Kidney epithelial cell (primary cell): ENCODE data around the gene NTM. TPM values are rescaled to one million over a fixed set of nuclear protein-coding genes. Genes with fewer than 3 reads are reported as not detected.

Experiments used
- DNase-seq: peaks from one replicate; pipeline ENCODE4 v3.0.0-alpha.2; 2010; ENCODE audit warnings: low read depth
- H3K27me3 ChIP-seq: 2 replicates; pipeline ENCODE4 v1.6.0; 2011; ENCODE audit warnings: low read length; ENCODE audit not compliant: control insufficient read depth, insufficient read depth
- H3K36me3 ChIP-seq: 2 replicates; pipeline ENCODE4 v1.5.1; 2011; ENCODE audit warnings: low read length; ENCODE audit not compliant: control insufficient read depth, insufficient read depth
- H3K4me3 ChIP-seq: 2 replicates; pipeline ENCODE4 v1.5.1; 2011; ENCODE audit warnings: low read depth, mild to moderate bottlenecking, control low read depth, low read length
- total RNA-seq: library from RNA; depleted of rRNA; stranded (reverse); fragments of >200 nt; gene quantifications from 2 replicates; pipeline ENCODE4 v1.2.3, GENCODE V29; 2015
- TF ChIP-seq, protein P1 (sequence below): IDR thresholded peaks from 2 replicates; pipeline ENCODE4 v1.5.1; 2011; ENCODE audit warnings: mild to moderate bottlenecking, moderate library complexity, low read length, control low read depth, inconsistent platforms; ENCODE audit not compliant: insufficient read depth, poor library complexity, severe bottlenecking

The NTM gene
- total RNA-seq, 1 donor from 2014 or later = 111 TPM

DNA sequence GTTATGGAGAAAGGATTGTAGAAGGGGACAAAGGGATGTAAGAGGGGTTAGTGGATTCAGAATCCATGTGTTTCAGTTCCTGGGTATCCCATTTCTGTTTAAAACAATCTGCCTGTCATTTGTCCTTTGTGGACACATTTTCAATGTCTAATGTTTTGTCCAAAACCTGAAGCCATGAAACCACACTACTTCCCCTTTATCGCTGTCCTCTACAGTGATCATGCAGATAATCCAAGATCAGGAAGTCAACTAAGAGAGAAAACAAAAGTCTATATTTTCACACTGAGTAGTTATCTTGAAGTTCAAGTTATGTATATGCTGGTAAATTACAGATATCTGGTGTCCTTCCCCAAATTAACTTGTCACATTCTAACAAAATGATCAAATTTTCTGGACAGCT, 457.0 kb downstream of the NTM start:
- no peak for DNase-seq
- Histone ChIP-seq H3K36me3 (no peaks in the 10 kb centered on the region), H3K27me3 (no peaks in the 10 kb centered on the region), H3K4me3 (no peak overlapping the region)
- TF ChIP-seq, protein P1, sequence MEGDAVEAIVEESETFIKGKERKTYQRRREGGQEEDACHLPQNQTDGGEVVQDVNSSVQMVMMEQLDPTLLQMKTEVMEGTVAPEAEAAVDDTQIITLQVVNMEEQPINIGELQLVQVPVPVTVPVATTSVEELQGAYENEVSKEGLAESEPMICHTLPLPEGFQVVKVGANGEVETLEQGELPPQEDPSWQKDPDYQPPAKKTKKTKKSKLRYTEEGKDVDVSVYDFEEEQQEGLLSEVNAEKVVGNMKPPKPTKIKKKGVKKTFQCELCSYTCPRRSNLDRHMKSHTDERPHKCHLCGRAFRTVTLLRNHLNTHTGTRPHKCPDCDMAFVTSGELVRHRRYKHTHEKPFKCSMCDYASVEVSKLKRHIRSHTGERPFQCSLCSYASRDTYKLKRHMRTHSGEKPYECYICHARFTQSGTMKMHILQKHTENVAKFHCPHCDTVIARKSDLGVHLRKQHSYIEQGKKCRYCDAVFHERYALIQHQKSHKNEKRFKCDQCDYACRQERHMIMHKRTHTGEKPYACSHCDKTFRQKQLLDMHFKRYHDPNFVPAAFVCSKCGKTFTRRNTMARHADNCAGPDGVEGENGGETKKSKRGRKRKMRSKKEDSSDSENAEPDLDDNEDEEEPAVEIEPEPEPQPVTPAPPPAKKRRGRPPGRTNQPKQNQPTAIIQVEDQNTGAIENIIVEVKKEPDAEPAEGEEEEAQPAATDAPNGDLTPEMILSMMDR = no peak

DNA sequence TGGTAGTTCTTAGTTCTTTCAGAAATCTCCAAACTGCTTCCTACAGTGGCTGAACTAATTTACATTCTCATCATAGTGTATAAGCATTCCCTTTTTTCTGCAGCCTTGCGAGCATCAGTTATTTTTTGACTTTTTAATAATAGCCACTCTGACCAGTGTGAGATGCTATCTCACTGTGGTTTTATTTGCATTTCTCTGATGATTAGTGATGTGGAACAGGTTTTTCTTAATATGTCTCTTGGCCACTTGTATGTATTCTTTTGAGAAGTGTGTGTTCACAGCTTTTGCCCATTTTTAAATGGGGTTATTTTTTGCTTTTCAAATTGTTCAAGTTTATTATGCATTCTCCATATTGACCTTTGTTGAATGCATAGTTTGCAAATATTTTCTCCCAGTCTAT, 459.3 kb downstream of the NTM start:
- no peak for DNase-seq
- TF ChIP-seq, protein P1 = no peak
- Histone ChIP-seq H3K36me3 (no peaks in the 10 kb centered on the region), H3K4me3 (no peak overlapping the region), H3K27me3 (no peaks in the 10 kb centered on the region)

DNA sequence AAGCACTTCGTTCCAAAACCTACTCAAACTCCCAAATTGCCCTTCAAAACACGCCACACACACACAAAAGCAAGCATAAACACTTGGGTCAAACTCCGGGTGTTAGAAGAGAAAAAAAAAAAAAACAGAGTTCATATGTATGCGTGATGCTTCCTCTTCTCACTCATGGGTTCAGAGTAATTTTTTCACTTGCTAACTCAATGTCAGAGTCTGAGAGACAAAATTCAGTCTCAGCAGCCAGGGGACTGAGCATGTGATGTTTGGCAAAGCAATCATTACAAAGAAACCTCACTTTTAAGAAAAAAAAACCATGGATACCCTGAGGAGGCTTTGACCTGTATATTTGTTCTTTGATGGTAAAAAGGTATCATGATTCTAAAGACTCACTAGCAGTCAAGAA, 461.7 kb downstream of the NTM start:
- Histone ChIP-seq H3K27me3 (no peaks in the 10 kb centered on the region), H3K4me3 (no peak overlapping the region), H3K36me3 (no peaks in the 10 kb centered on the region)
- TF ChIP-seq, protein P1 = no peak
- DNase-seq = no peak

DNA sequence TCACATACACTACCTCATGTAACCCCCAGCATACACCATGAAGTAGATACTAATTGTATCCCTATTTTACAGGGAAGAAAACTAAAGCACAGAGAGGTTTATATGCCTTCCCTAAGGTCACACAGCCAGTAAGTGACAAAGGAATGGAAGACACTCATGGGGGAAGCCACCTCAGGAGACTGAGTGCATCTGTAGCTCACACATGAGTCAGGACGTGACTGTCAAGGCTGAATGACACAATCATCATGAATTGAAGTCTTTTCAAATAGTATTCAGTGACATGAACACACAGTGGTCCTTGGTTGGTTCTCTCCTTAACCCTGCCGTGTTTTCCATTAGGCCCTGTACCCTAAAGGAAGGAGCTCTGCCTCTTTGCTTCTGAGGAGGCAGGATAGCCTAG, 463.0 kb downstream of the NTM start:
- Histone ChIP-seq H3K36me3 (no peaks in the 10 kb centered on the region), H3K4me3 (no peak overlapping the region), H3K27me3 (no peaks in the 10 kb centered on the region)
- DNase-seq = no peak
- TF ChIP-seq, protein P1 = no peak

DNA sequence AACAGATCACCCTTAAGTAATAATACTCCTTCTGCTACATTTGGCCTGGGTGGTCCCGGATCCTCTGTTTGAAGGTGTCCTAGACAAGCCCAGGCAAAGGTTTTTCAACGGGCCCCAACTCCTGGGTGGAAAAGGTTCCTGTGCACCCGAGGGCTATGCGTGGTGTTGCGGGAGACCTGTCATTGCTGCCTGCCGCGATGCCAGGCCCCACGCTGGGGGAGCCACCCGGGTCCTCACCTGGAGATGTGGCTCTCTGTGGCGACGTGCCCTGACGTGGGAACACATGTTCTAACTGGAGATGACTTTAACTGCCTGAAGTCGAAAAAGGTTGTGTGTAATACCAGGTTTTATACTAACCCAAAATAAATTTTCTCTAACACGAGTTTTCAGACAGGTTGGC, 467.1 kb downstream of the NTM start:
- no peaks in the 10 kb centered on the region for H3K36me3 ChIP-seq
- DNase-seq = no peak
- H3K4me3 ChIP-seq = no peak overlapping the region
- TF ChIP-seq, protein P1 = no peak
- no peaks in the 10 kb centered on the region for H3K27me3 ChIP-seq

DNA sequence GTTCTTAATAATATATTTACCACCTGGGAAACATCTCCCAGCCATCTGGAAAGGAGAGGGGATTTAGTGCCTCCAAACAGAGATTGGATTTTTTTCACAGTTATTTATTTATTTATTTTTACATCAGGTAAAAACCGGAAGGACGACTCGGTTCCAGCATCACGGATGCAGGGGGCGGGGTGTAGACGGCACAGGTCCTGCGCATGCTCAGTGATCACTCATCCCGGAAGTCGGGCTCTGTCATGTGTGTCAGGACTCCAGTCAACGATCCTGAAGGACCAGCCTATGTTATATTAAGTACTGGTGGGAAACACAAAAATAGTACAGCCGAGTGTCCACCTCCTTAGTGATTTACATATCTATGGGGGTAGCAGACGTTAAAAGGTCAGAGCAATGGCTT, 467.6 kb downstream of the NTM start:
- TF ChIP-seq, protein P1 = no peak
- Histone ChIP-seq H3K36me3 (no peaks in the 10 kb centered on the region), H3K4me3 (no peak overlapping the region), H3K27me3 (no peaks in the 10 kb centered on the region)
- no peak for DNase-seq
